ENCODE results near the gene KIF6. TPM values are rescaled to one million over a fixed set of nuclear protein-coding genes. Genes with fewer than 3 reads are reported as not detected.

Gene KIF6
- total RNA-seq, 4 donors from 2014 or later, result not detected

DNA sequence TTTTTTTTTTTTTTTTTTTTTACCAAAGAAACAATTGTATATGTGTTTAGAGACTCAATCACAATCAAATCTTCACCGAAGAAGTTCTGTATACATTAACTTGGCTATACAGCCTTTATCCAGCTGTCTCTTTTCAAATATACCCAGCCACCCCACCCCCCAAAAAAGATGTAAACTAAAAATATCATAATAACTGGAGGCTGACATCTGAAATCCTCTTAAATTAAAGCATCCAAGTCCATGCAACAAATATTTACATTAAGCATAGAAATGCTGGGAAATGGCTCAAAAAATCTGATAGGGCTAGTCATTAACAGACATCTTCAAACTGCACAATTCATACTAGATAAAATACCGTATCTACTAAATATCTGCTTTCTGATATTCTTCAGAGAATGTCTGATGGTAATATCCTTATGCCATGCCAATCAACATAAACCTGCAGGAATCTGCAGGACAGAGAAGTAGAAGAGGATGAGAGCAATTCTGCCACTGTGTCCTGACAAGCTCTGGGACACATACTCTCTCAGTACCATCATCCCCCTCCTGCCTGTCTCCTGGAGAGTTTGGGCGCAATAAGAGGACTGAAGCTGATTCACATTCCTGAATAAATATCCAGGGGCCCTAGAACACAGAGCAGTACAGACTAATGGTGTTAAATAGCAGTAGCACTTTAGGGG, 152.4 kb downstream of the KIF6 start:
- no peak overlapping the region for H3K4me3 ChIP-seq
- H3K4me1 ChIP-seq, result no peaks in the 10 kb centered on the region
- no peak for ATAC-seq
- no peaks in the 10 kb centered on the region for H3K9me3 ChIP-seq
- H3K36me3 ChIP-seq, result no peaks in the 10 kb centered on the region
- no peak for TF ChIP-seq POLR2A (IDR thresholded peaks at IDR 0.05)
- TF ChIP-seq, protein P1, sequence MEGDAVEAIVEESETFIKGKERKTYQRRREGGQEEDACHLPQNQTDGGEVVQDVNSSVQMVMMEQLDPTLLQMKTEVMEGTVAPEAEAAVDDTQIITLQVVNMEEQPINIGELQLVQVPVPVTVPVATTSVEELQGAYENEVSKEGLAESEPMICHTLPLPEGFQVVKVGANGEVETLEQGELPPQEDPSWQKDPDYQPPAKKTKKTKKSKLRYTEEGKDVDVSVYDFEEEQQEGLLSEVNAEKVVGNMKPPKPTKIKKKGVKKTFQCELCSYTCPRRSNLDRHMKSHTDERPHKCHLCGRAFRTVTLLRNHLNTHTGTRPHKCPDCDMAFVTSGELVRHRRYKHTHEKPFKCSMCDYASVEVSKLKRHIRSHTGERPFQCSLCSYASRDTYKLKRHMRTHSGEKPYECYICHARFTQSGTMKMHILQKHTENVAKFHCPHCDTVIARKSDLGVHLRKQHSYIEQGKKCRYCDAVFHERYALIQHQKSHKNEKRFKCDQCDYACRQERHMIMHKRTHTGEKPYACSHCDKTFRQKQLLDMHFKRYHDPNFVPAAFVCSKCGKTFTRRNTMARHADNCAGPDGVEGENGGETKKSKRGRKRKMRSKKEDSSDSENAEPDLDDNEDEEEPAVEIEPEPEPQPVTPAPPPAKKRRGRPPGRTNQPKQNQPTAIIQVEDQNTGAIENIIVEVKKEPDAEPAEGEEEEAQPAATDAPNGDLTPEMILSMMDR (IDR thresholded peaks at IDR 0.05 in 4 of 5, conservative IDR thresholded peaks at IDR 0.05 in 1 of 5), result no peak
- DNase-seq, result no peak
- in situ Hi-C loops (cut with MboI; ENCODE audit: low sequenced_read_pairs in 4 of 4), result no loop called here
- no peak overlapping the region for H3K27ac ChIP-seq
- H3K27me3 ChIP-seq, result no peaks in the 10 kb centered on the region
- intact Hi-C loops (cut with DNase I; ENCODE audit: low total_unique reads), result no loop called here

DNA sequence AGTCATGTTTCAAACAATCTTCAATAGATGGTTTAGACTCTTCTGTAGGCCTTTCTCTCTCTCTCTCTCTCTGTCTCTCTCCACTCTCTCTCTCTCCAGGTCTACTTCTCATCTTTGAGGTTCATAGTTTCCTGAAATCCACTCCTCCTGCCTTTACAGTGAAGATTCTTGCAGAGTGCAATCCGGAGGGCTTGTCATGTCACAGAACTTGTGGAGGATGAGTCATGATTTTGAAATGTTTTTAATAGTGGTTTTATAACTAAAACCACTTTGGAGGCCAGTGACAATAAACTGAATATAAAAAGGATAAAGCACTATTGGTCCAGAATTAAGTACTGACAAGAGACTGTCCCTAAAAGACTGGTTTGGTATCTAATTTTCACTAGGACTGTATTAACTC, 156.3 kb downstream of the KIF6 start:
- ATAC-seq (no peak), DNase-seq (no peak)
- no peaks in the 10 kb centered on the region for H3K36me3 ChIP-seq
- no peak overlapping the region for H3K27ac ChIP-seq
- no peak overlapping the region for H3K4me3 ChIP-seq
- in situ Hi-C loops (cut with MboI; ENCODE audit: low sequenced_read_pairs in 4 of 4), result no loop called here
- H3K9me3 ChIP-seq, result no peaks in the 10 kb centered on the region
- no peaks in the 10 kb centered on the region for H3K27me3 ChIP-seq
- intact Hi-C loops (cut with DNase I; ENCODE audit: low total_unique reads), result no loop called here
- H3K4me1 ChIP-seq, result no peaks in the 10 kb centered on the region
- TF ChIP-seq, protein P1 (IDR thresholded peaks at IDR 0.05 in 4 of 5, conservative IDR thresholded peaks at IDR 0.05 in 1 of 5), result no peak
- TF ChIP-seq POLR2A (IDR thresholded peaks at IDR 0.05), result no peak

DNA sequence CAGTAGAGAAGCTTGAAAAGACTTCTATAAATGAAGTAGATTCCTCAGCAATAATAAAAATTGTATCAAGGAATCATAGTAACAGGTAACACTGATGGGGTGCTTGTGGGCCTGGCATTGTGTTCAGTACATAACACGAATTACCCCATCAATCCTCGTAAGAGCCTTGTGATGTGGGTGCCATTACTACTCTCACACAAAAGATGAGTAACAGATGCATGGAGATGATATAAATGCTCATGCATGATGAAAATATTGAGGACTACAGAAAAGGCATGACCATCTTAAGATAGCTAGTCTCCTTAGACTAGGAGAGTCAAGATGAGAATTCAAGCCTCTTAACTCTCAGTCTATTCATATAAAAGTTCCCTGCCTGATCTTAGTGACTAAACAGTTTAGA, 158.1 kb downstream of the KIF6 start:
- ATAC-seq, result no peak
- H3K27me3 ChIP-seq, result no peaks in the 10 kb centered on the region
- H3K36me3 ChIP-seq, result no peaks in the 10 kb centered on the region
- H3K9me3 ChIP-seq, result no peaks in the 10 kb centered on the region
- intact Hi-C loops (cut with DNase I; ENCODE audit: low total_unique reads) (no loop called here), in situ Hi-C loops (cut with MboI; ENCODE audit: low sequenced_read_pairs in 4 of 4) (no loop called here)
- H3K4me3 ChIP-seq, result no peak overlapping the region
- TF ChIP-seq, protein P1 (IDR thresholded peaks at IDR 0.05 in 4 of 5, conservative IDR thresholded peaks at IDR 0.05 in 1 of 5), result no peak
- TF ChIP-seq POLR2A (IDR thresholded peaks at IDR 0.05), result no peak
- no peak overlapping the region for H3K27ac ChIP-seq
- DNase-seq, result no peak
- H3K4me1 ChIP-seq, result no peaks in the 10 kb centered on the region

DNA sequence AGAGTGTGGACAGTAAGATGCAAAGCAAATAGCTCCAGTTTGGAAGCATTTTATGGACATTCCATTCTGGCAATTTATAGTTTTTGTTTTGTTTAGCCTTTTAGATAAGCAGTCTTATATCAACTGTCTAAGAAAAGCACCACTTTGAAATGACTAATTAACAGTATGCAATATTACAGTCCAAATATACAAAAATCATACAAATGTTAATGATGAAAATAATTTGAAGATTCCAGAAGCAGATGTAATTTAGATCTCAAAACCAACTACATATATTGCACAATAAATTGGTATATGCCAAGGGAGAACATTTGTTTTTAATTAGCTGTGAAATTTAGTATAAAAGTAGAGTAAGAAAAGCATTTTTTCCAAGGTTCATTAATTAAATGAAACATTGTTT, 158.8 kb downstream of the KIF6 start:
- no peaks in the 10 kb centered on the region for H3K9me3 ChIP-seq
- H3K36me3 ChIP-seq, result no peaks in the 10 kb centered on the region
- no peak for ATAC-seq
- intact Hi-C loops (cut with DNase I; ENCODE audit: low total_unique reads), result no loop called here
- TF ChIP-seq, protein P1 (IDR thresholded peaks at IDR 0.05 in 4 of 5, conservative IDR thresholded peaks at IDR 0.05 in 1 of 5), result no peak
- no peak for TF ChIP-seq POLR2A (IDR thresholded peaks at IDR 0.05)
- H3K4me1 ChIP-seq, result no peaks in the 10 kb centered on the region
- H3K27ac ChIP-seq, result no peak overlapping the region
- in situ Hi-C loops (cut with MboI; ENCODE audit: low sequenced_read_pairs in 4 of 4), result no loop called here
- no peak overlapping the region for H3K4me3 ChIP-seq
- no peaks in the 10 kb centered on the region for H3K27me3 ChIP-seq
- no peak for DNase-seq

- no peak for ATAC-seq
- no peaks in the 10 kb centered on the region for H3K4me1 ChIP-seq
- H3K27me3 ChIP-seq, result no peaks in the 10 kb centered on the region
Observed at GRCh38 chr6:39565956-39566355, 159.3 kb downstream of the KIF6 start.

More at GRCh38 chr6:39565956-39566355, 159.3 kb downstream of the KIF6 start:
- no peaks in the 10 kb centered on the region for H3K36me3 ChIP-seq
- no peak overlapping the region for H3K27ac ChIP-seq
- TF ChIP-seq POLR2A (IDR thresholded peaks at IDR 0.05), result no peak
- TF ChIP-seq, protein P1 (IDR thresholded peaks at IDR 0.05 in 4 of 5, conservative IDR thresholded peaks at IDR 0.05 in 1 of 5), result no peak
- in situ Hi-C loops (cut with MboI; ENCODE audit: low sequenced_read_pairs in 4 of 4) (no loop called here), intact Hi-C loops (cut with DNase I; ENCODE audit: low total_unique reads) (no loop called here)
- no peak for DNase-seq
- no peaks in the 10 kb centered on the region for H3K9me3 ChIP-seq
- no peak overlapping the region for H3K4me3 ChIP-seq

Measured in gastrocnemius medialis (tissue), 4 donors.